Activated CD8-positive, alpha-beta T cell treated with anti-CD3 and anti-CD28 coated beads, Interleukin-2, amount 10 ng/mL, durations not matched to agents 7 days and 5 days (primary cell): ENCODE measurements around the gene NFIA. TPM values are rescaled to one million over a fixed set of nuclear protein-coding genes. Genes with fewer than 3 reads are reported as not detected.

Experiments used
- ATAC-seq: fragments of 150-1000 bp; cut with Tn5 transposase; one replicate; pipeline ENCODE4 v1.10.0; 2021; ENCODE audit warnings: moderate library complexity
- CTCF ChIA-PET: fragments of 350-600 bp; sonication (Branson Sonifier 250); formaldehyde crosslinking; loops from one replicate; lab custom pipeline; 2021; ENCODE audit warnings: antibody characterized with exemption; lab: Charles Lee
- POLR2A ChIA-PET: fragments of 350-600 bp; sonication (Branson Sonifier 250); formaldehyde crosslinking; loops from one replicate; lab custom pipeline; 2021; ENCODE audit warnings: antibody characterized with exemption; lab: Charles Lee
- DNase-seq: peaks from one replicate; pipeline ENCODE4 v3.0.0-alpha.2; 2020
- H3K27ac Mint-ChIP-seq: one replicate; pipeline ENCODE4 v1.8.0; 2021; ENCODE audit warnings: mild to moderate bottlenecking, mixed read lengths
- H3K27me3 Mint-ChIP-seq: one replicate; pipeline ENCODE4 v1.8.0; 2021; ENCODE audit warnings: low read depth, mixed read lengths
- H3K36me3 Mint-ChIP-seq: one replicate; pipeline ENCODE4 v1.8.0; 2021; ENCODE audit warnings: low read depth, mixed read lengths
- H3K4me1 Mint-ChIP-seq: one replicate; pipeline ENCODE4 v1.8.0; 2021; ENCODE audit warnings: low read depth, mixed read lengths
- H3K4me3 Mint-ChIP-seq: one replicate; pipeline ENCODE4 v1.8.0; 2021; ENCODE audit warnings: mild to moderate bottlenecking, mixed read lengths
- H3K9me3 Mint-ChIP-seq: one replicate; pipeline ENCODE4 v1.8.0; 2022; ENCODE audit warnings: mixed read lengths; ENCODE audit not compliant: insufficient read depth
- total RNA-seq, 2 experiments: library from RNA; stranded (reverse); gene quantifications; one replicate each; pipeline ENCODE4 v1.2.3, GENCODE V29; 2021

Gene NFIA
- total RNA-seq, 2 experiments from 2014 or later: 0.66 to 0.78 TPM

DNA sequence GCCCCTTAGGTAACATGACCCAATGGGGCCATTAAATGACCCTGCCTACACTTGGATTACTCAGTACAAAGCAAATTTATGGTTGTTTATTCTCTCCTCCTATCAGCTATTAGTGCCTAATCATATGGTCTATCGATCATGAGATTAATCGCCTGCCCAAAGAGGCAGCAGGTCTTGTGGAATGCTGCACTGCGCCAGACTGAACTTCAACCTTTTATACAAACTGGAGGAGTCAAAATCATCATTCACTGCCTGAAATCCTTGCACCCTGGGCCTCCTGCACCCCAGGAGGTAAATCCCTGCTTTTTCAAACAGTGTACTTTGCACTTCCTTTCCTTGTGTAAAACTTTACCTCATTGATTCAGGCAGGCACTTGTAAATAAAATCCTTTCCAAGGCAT is 69.7 kb downstream of the NFIA start:
- H3K9me3 Mint-ChIP-seq: no peaks in the 10 kb centered on the region
- ATAC-seq (no peak), DNase-seq (no peak)
- no peaks in the 10 kb centered on the region for H3K36me3 Mint-ChIP-seq
- no peak overlapping the region for H3K27ac Mint-ChIP-seq
- no peak overlapping the region for H3K4me3 Mint-ChIP-seq
- ChIA-PET CTCF (no interaction called here), POLR2A (no interaction called here)
- H3K27me3 Mint-ChIP-seq: peaks cover 26% of the 10 kb centered on the region
- peaks cover 3% of the 10 kb centered on the region for H3K4me1 Mint-ChIP-seq

DNA sequence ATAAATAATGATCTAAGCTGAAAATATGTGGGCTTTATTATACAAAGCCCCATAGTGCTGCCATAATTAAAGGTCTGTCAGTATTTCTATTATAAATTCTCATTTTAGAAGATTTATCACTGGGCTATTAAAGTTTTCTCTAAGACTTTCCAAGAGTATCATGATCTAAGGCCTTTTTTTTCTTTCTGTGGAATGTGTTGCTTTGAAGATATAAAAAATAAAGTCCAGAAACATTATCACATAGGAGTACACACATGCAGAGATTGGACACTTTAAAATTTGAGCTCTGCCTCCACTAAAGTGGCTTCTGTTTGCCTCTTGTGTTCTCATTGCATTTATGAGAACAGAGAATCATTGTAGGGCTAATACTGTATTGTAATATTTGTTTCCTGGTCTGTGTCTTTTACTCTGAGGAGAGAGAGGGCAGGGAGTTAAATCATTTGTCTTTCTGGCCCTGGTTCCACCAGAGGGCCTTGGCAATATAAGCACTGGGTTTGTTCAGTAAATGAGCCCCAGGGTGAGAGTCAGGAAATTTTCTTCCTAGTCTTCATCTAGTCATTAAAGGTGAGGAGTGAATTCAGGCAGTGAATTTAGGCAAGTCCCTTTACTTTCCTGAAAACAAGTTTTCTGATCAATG is 70.2 kb downstream of the NFIA start:
- Mint-ChIP-seq H3K4me1 (peaks cover 8% of the 10 kb centered on the region), H3K9me3 (no peaks in the 10 kb centered on the region), H3K36me3 (no peaks in the 10 kb centered on the region), H3K4me3 (no peak overlapping the region), H3K27me3 (peaks cover 27% of the 10 kb centered on the region), H3K27ac (no peak overlapping the region)
- ChIA-PET POLR2A (no interaction called here), CTCF (no interaction called here)
- ATAC-seq (no peak), DNase-seq (no peak)

DNA sequence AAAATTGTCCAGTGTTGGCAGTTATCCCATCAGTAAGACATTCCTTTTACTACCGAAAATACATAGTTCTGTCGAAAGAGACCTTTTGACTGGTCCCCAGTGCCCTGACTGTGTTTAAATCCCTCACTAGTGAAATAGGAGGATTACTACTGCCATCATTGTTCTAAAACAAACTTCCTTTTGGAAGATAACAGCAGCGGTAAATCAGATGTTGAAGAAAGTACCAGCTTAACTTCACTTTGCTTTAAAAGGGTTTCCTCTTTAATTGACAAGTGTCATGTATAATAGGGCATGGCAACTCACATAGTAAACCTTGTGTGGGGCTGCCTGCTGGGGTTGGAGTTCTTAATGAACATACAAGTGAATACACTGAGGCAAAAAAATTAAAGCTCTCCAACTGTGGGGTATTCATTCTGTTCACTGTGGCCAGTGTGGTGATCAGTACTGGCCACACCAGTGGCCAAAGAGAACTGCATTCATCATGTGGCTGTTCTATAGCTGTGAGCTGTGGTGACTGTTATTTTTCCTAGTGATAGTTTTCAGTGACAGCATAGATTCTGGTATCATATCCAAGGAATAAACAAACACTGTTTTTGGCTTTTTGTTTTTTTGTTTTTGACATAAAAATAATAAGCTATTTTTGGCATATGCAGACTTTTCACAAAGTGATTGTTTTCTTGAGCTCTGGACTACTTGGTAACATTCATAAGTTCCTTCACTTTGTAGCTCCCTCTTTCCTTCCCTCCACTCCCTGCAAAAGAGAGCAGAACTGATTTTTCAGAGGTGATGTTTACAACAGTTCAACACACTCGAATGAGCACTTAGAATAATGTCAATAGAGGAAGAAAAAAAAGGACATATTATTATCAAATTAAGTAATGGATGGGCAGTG is 74.5 kb downstream of the NFIA start:
- CTCF ChIA-PET: interaction anchor here (0.6 to 1.5 kb wide), 6 partner anchors 78 to 1720 kb away, joined by 3 to 5 read pairs (median 3); no protein-coding TSS in a partner anchor
- Mint-ChIP-seq H3K27ac (no peak overlapping the region), H3K9me3 (no peaks in the 10 kb centered on the region), H3K36me3 (no peaks in the 10 kb centered on the region), H3K4me1 (peaks cover 31% of the 10 kb centered on the region), H3K27me3 (peaks cover 22% of the 10 kb centered on the region), H3K4me3 (no peak overlapping the region)
- ATAC-seq: no peak
- no peak for DNase-seq
- POLR2A ChIA-PET: no interaction called here

DNA sequence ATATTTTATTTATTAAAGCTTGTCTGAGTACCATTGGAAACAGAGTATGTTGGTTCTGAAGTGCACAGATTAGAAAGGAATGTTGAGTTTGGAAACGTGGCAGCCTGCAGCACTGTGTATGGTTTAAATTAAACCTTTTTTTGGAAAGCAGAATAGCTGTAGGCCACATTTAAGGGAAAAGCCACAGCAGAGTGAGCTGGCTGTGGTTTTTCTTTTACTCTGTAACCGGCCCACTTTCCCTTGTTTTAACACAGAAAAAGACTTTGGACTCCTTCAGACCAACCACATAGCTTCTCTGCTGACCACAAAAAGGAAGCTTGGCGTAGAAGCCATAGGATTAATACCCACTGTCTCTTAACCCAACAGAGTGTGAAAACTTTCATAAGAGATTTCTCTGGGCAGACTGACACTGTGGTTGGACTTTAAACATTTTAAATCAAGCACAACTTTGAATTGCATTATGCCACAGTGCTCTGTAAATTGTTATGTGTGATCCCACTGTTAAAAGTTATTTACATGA is 75.2 kb downstream of the NFIA start:
- H3K4me1 Mint-ChIP-seq: peaks cover 31% of the 10 kb centered on the region
- ChIA-PET POLR2A (no interaction called here), CTCF (interaction anchor here (0.8 to 1.5 kb wide), 5 partner anchors 79 to 431 kb away, joined by 3 to 5 read pairs (median 3); no protein-coding TSS in a partner anchor)
- no peaks in the 10 kb centered on the region for H3K36me3 Mint-ChIP-seq
- DNase-seq (peak; percentile 30), ATAC-seq (peak; percentile 68)
- no peak overlapping the region for H3K4me3 Mint-ChIP-seq
- H3K27ac Mint-ChIP-seq: no peak overlapping the region
- no peaks in the 10 kb centered on the region for H3K9me3 Mint-ChIP-seq
- H3K27me3 Mint-ChIP-seq: peaks cover 21% of the 10 kb centered on the region

DNA sequence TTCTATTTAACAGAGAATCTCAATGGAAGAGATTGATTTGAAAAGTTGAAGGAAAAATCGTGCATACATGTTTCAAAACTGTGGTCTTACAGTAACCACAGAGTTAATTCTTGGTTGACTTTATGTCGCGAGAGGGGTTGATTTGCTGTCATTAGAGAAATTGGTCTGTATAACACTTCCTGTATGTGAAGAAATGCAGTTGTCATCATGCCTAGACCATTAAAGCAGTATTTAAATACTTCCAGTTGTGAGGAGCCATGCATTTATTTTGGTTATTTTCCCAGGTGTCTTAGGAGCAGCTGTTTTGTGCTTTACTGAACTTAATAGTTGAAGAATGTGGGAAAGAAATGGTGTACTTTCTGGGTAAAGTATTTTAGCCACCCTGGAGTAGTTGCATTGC is 76.2 kb downstream of the NFIA start:
- H3K27ac Mint-ChIP-seq: no peak overlapping the region
- no peak overlapping the region for H3K4me3 Mint-ChIP-seq
- no peaks in the 10 kb centered on the region for H3K36me3 Mint-ChIP-seq
- peaks cover 16% of the 10 kb centered on the region for H3K27me3 Mint-ChIP-seq
- ChIA-PET CTCF (no interaction called here), POLR2A (no interaction called here)
- no peak for DNase-seq
- H3K9me3 Mint-ChIP-seq: no peaks in the 10 kb centered on the region
- peaks cover 31% of the 10 kb centered on the region for H3K4me1 Mint-ChIP-seq
- no peak for ATAC-seq

DNA sequence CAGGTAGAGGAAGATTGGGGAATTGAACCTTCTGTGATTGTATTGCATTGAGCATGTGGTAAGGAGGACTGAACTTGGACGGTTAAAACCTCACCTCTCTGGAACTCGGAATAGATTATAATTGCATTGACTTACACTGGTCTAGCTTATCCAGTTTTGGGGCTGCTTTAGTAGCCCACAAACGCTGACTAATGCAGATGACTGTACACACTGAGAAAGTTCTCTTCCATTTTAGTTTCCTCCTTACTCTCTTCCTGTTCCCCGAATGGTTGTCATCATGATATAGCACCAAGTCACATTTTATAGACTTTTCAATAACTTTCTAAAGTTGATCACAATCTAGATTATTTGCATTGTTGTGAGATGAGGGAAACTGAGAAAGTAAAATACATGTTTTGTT is 78.2 kb downstream of the NFIA start:
- DNase-seq (no peak), ATAC-seq (no peak)
- Mint-ChIP-seq H3K4me1 (peaks cover 31% of the 10 kb centered on the region), H3K27ac (no peak overlapping the region), H3K4me3 (no peak overlapping the region), H3K36me3 (no peaks in the 10 kb centered on the region), H3K9me3 (no peaks in the 10 kb centered on the region), H3K27me3 (peaks cover 12% of the 10 kb centered on the region)
- CTCF ChIA-PET: no interaction called here
- POLR2A ChIA-PET: interaction anchor here (0.6 kb wide), 1 partner anchor 76 kb away, joined by 4 read pairs; no protein-coding TSS in a partner anchor

DNA sequence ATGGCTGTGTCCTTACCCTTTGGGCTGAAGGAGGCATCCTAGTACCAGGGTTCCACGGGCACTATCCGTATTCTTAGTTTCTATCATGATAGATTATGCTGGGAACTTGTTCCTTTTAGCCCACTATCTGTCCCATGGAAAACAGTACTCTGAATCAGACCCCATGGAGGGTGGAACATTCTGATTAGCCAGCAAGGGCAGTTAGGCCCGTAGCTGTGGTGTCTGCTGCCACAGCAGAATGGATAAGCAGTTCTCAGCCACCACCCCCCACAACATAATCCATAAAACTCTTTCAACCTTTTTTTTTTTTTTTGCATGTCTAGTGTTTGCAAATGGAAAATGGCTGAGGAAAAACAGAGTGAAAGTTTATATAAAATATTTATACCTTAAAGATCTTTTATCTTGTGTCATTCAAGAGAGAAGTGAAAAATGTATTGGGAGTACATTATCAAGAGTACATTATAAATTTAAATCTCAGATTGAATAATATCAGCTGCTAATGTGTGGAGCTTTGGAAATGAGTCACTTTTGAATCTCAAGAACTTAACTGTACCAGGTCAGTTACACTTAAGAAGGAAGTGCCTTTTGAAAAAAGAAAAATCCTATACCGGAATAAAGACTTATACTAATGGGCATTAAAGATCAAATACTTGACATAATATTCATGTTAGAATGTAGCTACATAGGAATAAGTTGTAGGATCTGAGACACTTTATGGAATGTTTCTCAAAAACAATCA is 80.3 kb downstream of the NFIA start:
- H3K9me3 Mint-ChIP-seq: no peaks in the 10 kb centered on the region
- H3K4me1 Mint-ChIP-seq: peaks cover 22% of the 10 kb centered on the region
- ChIA-PET CTCF (no interaction called here), POLR2A (no interaction called here)
- H3K27ac Mint-ChIP-seq: no peak overlapping the region
- H3K4me3 Mint-ChIP-seq: no peak overlapping the region
- no peak for DNase-seq
- no peaks in the 10 kb centered on the region for H3K36me3 Mint-ChIP-seq
- no peak for ATAC-seq
- peaks cover 10% of the 10 kb centered on the region for H3K27me3 Mint-ChIP-seq

DNA sequence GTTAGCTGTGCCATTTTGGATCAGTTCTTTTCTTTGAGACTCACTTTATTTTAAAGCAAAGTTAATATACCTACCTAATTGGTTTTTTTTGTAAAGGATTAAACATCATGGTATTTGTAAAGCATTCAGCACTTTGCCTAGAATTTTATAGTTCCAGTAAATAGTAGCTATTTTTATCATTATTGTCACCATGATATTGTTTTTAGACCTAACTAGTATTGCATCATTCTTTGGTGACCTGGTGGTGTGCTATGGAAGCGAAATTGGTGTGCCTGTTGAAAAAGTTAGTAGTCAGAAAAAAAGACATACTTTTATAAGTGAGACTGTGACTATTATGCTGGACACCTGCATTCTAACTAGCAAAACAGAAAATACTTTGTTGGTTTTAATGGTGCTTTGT is 81.0 kb downstream of the NFIA start:
- Mint-ChIP-seq H3K4me3 (no peak overlapping the region), H3K27me3 (peaks cover 10% of the 10 kb centered on the region), H3K36me3 (no peaks in the 10 kb centered on the region), H3K4me1 (peaks cover 17% of the 10 kb centered on the region), H3K9me3 (no peaks in the 10 kb centered on the region), H3K27ac (no peak overlapping the region)
- CTCF ChIA-PET: no interaction called here
- POLR2A ChIA-PET: no interaction called here
- ATAC-seq (no peak), DNase-seq (no peak)

DNA sequence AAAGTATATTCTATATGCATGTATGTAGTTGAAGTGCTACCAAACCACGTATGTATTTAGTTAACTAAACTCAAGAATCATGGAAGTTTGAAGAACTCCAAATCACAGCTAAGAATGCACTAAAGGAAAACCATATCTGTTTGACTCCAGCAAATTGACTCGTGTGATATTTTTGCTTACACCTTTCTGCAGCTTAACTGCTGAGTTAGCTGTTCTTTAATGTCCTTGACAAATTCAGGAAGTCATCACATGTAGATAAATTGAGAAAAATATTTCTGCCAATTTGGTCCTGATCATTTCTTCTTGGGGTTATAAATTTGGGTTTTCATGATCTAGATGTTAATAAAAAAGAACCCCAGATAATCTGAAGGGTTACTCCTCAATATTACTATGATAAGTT is 83.0 kb downstream of the NFIA start:
- ChIA-PET CTCF (interaction anchor here (1.4 to 1.5 kb wide), 2 partner anchors 10 to 16 kb away, joined by 3 to 4 read pairs; no protein-coding TSS in a partner anchor), POLR2A (no interaction called here)
- ATAC-seq (no peak), DNase-seq (no peak)
- H3K27me3 Mint-ChIP-seq: peaks cover 11% of the 10 kb centered on the region
- H3K4me3 Mint-ChIP-seq: no peak overlapping the region
- no peaks in the 10 kb centered on the region for H3K36me3 Mint-ChIP-seq
- H3K9me3 Mint-ChIP-seq: no peaks in the 10 kb centered on the region
- H3K27ac Mint-ChIP-seq: no peak overlapping the region
- peaks cover 3% of the 10 kb centered on the region for H3K4me1 Mint-ChIP-seq

DNA sequence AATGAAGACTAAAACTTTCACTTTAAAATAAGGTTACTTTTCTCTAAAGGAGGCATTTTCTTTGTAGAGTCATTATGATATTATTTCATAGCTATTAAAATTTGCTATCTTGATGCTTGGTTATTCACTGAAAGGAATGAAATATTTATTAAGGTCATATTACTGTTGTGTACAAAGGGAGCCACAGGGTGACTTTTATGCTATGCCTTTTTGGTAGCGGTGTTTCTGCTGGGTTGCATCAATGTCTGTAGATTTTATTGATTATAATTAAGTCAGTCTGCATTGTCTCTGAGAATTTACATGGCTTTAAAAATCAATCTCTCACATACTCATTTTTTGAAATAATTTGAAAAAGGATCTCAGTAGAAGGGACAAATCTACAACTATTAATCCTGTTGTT is 84.9 kb downstream of the NFIA start:
- Mint-ChIP-seq H3K27ac (no peak overlapping the region), H3K9me3 (no peaks in the 10 kb centered on the region), H3K4me1 (no peaks in the 10 kb centered on the region), H3K27me3 (peaks cover 11% of the 10 kb centered on the region), H3K4me3 (no peak overlapping the region), H3K36me3 (no peaks in the 10 kb centered on the region)
- DNase-seq: no peak
- no peak for ATAC-seq
- CTCF ChIA-PET: interaction anchor here (0.9 kb wide), 1 partner anchor 117 kb away, joined by 3 read pairs; no protein-coding TSS in a partner anchor
- POLR2A ChIA-PET: no interaction called here

DNA sequence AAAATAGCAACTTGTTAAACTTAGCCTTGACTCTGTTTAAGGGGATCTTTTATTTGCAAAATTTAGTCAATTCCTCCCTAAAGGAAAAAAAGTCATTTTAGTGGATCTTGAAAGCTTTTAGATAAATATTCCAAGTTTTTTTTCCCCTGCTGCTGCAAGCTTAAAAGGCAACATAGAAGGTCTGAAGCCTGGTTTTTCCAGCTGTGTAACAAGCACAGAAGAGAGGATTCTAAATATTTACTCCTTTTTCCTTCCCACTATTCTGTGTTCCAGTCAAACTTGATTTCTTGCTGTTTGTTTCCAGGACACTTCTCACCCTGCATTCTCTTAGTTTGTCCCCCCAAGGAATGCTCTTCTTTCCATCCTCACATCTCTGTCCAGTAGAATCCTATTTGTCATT is 86.7 kb downstream of the NFIA start:
- ATAC-seq (no peak), DNase-seq (no peak)
- H3K27ac Mint-ChIP-seq: no peak overlapping the region
- CTCF ChIA-PET: interaction anchor here (0.6 to 2.6 kb wide), 2 partner anchors 120 to 190 kb away, joined by 3 to 8 read pairs; no protein-coding TSS in a partner anchor
- no peaks in the 10 kb centered on the region for H3K9me3 Mint-ChIP-seq
- no peak overlapping the region for H3K4me3 Mint-ChIP-seq
- H3K4me1 Mint-ChIP-seq: no peaks in the 10 kb centered on the region
- peaks cover 14% of the 10 kb centered on the region for H3K27me3 Mint-ChIP-seq
- POLR2A ChIA-PET: no interaction called here
- H3K36me3 Mint-ChIP-seq: no peaks in the 10 kb centered on the region
